Testis (tissue), 2 donors: ENCODE data around the gene ZXDC.

Experiments
- CTCF ChIP-seq, 3 experiments: fragments of 450-650 bp in 2 of 3; fragments of 200-600 bp in 1 of 3; sonication (generic) in 1 of 3; IDR thresholded peaks; one replicate each; pipeline ENCODE4 v1.5.1; 2016 to 2019; ENCODE audit warnings: antibody characterized with exemption in 3 of 3, mild to moderate bottlenecking in 2 of 3, moderate library complexity in 1 of 3
- POLR2A ChIP-seq: fragments of 450-650 bp; IDR thresholded peaks from one replicate; pipeline ENCODE4 v1.6.1; 2017; ENCODE audit warnings: antibody characterized with exemption, mild to moderate bottlenecking, moderate library complexity

GRCh38 chr3:126421573-126422119, 54.0 kb downstream of the ZXDC start:
- no peak for TF ChIP-seq CTCF (IDR thresholded peaks at IDR 0.05)
- TF ChIP-seq POLR2A, result no peak
